Mucosa of gallbladder (tissue), 1 donor: Measurements from ENCODE around the gene CS. TPM values are rescaled to one million over a fixed set of nuclear protein-coding genes. Genes with fewer than 3 reads are reported as not detected.

Experiments
- DNase-seq: peaks from one replicate; pipeline ENCODE4 v3.0.0-alpha.2; 2020; ENCODE audit warnings: low spot score
- total RNA-seq: library from RNA; stranded (reverse); gene quantifications from one replicate; pipeline ENCODE4 v1.2.1, GENCODE V29; 2021
- donor health status: DM: no; HTN: no; CAD: no.

Gene CS
- total RNA-seq, 1 donor from 2014 or later = 156 TPM

DNA sequence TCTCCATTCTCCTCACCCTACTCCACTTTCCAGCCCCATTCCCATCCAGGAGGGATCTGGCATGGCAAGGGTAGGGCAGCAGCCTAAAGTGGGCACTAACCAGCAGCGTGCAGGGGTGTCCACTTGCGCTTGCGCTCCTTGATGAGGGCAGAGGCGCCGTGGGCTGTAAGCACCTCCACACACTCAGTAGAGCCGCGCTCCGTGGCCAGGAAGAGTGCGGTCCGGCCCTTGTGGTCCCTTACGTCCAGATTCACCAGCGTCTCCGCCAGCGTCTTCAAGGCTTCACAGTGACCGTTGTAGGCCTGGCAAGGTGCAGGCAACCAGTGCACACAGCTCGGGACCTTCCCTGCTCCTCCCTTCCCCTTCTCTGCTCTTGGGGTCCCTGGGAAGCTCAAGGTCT is 52.2 kb downstream of the CS start:
- DNase-seq = no peak

DNA sequence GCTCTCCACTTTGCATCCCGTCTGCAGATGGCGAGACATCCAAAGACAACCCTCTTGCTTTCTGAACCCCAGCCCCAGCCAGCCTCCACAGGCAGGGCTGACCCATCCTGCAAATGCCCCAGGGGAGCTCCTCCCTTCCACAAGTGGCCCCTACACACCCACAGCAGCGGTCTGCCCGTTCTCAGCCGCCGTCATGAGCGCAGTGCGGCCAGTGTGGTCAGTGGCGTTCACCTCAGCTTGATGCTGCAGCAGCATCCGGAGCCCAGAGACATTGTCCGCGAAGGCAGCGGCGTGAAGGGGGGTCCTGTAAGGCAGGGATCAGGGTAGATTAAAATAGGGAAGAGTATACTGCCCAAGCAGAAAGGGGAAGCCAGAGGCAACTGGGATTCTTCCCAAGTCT is 55.6 kb downstream of the CS start:
- no peak for DNase-seq

DNA sequence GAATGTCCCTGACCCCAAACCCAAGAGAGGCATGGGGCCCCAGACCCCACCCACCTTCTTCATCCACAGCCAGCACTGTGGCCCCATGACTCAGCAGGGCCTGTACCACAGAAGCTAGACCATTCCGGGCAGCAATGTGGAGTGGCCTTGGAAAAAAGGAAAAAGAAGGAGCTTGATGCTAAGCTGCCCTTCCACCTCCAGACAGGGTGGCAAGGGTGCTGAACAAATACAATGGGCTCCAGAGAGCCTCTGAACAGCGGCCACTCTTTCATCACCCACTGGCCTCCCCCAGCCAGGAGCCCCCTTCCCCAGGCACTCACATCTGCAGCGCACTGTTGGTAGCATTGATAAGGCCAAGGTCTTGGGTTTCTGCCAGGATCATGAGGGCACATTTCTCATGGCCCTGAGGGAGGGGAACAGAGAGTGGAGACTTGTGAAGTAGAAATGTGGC is 56.4 kb downstream of the CS start:
- no peak for DNase-seq

GRCh38 chr12:56242986-56243385 is 57.1 kb downstream of the CS start:
- DNase-seq = no peak

DNA sequence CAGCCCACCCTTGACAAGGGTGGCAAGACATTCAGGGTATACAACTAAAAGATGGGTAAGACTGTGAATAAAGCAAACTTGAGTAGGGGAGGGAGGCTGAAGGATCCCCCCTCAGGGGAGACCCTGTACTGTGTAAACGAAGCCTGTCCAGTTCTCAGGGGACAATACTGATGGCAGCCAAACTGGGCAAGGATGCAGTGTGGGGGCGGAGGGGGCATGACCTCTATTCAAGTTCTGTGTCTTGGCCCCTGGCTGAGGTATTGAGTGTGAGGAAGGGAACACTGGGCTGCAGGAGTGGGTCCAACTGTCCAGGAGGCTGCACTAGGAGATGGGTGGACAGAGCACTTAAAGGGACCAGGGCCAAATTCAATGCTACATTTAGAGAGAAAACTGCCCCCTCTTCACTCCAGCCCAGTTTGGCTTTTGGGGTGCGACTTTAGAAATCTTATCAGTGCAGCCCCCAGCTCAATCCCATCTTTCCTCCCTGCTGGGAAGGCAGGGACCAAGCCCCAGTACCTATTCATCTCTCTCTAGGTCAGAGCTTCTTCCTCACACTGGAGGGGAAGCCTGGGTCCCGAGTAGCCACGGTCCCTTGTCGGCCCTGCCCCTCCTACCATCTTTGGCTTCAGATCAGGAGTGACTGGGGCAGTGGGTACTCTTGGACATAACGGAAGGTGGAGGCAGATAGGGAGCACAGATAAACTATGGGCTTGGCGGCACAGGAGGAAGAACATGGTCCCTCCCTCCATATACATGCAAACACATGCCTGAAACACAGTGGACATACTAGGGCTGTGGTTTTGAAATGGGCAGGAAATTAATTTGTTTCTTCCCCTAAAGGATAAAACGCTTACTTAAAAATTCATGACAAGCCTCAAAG is 58.5 kb downstream of the CS start:
- DNase-seq = no peak

DNA sequence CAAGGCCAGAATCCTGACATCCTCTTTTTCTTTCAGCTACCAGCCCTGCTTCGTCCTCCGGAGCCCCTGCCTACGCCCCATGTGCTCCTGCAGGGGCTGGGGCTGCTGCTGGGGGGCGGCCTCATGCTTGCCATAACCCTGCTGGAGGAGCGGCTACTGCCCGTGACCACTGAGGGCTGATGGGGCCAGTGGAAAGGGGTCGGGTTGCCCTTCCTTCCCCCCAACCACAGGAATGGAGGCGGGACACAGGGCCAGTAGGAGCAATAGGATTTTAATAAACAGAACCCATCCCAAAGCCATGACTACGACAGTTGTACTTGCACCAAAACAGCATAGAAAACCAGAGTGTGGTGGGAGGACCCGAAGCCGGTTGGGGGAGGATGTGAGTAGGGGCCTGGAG is 62.6 kb downstream of the CS start:
- no peak for DNase-seq

- DNase-seq = no peak
Observed at GRCh38 chr12:56236985-56237384, 63.1 kb downstream of the CS start.

- no peak for DNase-seq
Observed at GRCh38 chr12:56236091-56236490, 64.0 kb downstream of the CS start.

DNA sequence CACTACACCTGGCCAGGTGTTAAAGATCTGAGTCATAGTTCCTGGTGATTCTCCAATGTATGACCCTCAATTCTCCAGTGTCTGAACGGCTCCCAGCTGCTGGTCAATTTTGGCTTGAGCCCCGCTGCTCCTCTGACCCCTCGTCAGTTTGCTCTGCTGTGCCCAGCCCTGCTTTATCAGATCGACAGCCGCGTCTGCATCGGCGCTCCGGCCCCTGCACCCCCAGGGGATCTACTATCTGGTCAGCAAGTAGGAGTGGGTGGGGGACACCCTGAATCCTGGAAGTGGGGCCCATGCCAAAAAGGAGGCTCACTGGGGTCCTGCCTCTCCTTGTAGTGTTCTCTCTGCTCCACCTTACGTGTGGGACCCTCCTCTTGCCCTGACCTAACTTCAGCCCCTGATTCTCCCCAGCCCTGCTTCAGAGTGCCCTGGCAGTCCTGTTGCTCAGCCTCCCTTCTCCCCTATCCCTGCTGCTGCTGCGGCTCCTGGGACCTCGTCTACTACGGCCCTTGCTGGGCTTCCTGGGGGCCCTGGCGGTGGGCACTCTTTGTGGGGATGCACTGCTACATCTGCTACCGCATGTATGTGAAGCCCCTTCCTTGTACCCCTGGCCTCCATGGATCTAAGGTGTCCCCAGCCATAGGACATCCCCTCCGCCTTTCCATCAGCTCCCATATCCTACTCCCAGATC is 65.2 kb downstream of the CS start:
- no peak for DNase-seq

DNA sequence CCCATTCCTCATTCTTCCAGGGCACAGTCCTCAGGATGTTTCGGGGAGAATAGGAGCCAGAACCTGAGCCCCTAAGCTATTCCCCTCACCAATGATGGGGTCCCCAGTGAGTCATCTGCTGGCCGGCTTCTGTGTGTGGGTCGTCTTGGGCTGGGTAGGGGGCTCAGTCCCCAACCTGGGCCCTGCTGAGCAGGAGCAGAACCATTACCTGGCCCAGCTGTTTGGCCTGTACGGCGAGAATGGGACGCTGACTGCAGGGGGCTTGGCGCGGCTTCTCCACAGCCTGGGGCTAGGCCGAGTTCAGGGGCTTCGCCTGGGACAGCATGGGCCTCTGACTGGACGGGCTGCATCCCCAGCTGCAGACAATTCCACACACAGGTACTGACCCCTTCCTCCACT is 68.9 kb downstream of the CS start:
- DNase-seq = no peak

- DNase-seq = no peak
Observed at GRCh38 chr12:56230432-56231183, 69.5 kb downstream of the CS start.

GRCh38 chr12:56229916-56230431 is 70.2 kb downstream of the CS start, which contains the start of gene SLC39A5:
SLC39A5 (plus strand) TSS chr12:56230051; CDS start chr12:56231275, 1,224 bp downstream.
- DNase-seq = no peak

DNA sequence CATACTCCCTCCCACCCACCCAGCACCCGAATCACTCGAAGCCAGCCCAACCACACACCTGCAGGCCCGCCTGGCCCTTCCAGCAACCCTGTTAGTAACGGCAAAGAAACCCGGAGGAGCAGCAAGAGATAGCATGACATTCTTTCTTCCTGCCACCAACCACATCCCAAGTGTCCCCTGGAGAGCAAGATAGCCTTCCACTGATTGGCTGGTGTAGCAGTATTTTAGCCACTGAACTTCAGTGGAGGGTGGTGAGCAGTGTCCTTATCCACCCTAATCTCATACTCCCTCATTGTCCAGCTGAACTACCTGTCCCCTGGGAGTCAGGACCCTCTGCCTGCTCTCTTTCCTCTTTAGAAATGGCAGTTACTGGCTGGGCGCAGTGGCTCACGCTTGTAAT is 71.0 kb downstream of the CS start:
- no peak for DNase-seq

DNA sequence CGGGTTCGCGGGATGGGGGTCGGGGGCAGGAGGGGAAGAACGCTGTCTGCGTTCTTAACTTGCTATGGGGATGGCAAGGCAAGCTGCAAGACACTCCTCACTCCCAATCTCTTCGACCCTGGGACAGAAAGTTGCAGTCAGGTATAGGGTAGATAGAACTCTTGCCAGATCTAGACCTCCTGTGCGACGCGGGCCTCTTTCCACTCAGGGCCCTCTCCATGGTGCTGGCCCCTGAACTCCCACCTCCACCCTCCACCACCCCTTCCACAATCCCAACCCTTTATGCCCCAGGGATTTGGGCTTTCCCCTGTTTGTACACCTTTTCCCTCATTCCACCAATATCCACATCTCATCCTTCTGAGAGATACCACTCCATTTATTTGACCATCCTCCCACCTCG is 75.2 kb downstream of the CS start:
- no peak for DNase-seq

GRCh38 chr12:56224102-56224701 is 75.9 kb downstream of the CS start, which contains the start of gene NABP2:
NABP2 (plus strand) TSS chr12:56224342; CDS start chr12:56224857, 515 bp downstream.
- peak; percentile 98 for DNase-seq

- DNase-seq = no peak
Observed at GRCh38 chr12:56223571-56224101, 76.5 kb downstream of the CS start.

DNA sequence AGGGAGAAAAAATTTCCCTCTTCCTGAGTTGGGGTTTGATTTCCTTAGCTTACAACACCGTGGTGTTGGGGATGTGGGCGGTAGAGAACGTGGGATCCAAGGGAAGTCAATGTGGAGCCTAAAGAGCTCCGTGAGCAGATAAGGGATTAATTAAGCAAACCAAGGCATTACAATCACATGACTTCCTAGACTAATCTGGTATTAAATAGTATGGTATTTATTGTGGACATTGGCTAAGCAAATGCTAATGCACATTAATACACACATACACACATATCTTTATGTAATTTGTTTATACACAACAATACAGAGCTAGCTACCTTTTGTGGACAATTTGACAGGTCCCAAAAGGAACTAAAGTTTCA is 77.6 kb downstream of the CS start:
- DNase-seq = no peak

DNA sequence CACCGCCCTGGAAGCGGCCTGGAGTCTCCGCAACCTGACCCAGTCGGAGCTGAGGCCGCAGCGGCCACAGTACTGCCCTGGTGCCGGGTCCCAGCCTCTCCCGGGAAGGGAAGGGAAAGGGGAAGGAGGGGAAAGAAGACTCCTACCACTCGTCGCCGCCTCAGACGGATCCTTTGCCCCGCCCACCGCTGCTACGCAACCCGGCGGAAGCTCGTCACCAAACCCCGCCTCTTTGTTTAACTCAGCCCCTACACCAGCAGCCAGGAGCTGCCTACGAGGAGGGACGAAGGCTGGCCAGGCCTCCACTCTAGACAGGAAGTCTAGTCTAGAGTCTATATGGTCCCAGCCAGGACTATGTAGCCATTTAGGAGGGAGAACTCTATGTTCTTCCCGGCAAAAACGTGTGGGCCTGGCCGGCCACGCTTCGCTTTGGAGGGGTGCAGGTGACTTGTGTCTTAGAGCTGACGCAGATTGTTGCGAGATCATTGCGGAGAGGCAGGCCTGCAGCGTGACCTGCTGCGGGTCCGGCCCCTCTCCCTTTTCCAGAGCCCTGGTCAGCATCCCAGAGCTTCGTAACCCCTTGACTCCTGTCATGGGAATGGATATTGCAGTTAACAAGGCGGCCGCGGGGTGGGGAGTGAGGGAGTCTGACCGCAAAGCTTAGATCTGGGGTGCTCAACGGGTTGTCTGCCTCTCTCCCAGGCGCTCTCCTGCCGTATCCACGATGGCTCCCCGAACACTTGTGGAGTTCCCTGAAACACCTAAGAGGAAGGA is 78.2 kb downstream of the CS start, which contains the start of gene RNF41:
TSS of gene RNF41 (minus strand) at position 166 of the 774 bp plus-strand sequence. CDS start 7,875 bp downstream, outside the sequence.
- DNase-seq = peak; percentile 98
